HG02642 (cell line): Measurements from ENCODE around the gene CIBAR2.

Experiments
- ATAC-seq: cut with Tn5 transposase; IDR thresholded peaks from one replicate; pipeline ENCODE4 v1.9.1; 2021; ENCODE audit warnings: mild to moderate bottlenecking; ENCODE audit not compliant: unreplicated experiment, poor library complexity

CIBAR2 gene

GRCh38 chr16:85086347-85087291 is 25.7 kb downstream of the CIBAR2 start:
- ATAC-seq, result no peak

GRCh38 chr16:85085721-85086120 is 26.6 kb downstream of the CIBAR2 start:
- no peak for ATAC-seq

GRCh38 chr16:85084841-85085510 is 27.3 kb downstream of the CIBAR2 start:
- no peak for ATAC-seq

DNA sequence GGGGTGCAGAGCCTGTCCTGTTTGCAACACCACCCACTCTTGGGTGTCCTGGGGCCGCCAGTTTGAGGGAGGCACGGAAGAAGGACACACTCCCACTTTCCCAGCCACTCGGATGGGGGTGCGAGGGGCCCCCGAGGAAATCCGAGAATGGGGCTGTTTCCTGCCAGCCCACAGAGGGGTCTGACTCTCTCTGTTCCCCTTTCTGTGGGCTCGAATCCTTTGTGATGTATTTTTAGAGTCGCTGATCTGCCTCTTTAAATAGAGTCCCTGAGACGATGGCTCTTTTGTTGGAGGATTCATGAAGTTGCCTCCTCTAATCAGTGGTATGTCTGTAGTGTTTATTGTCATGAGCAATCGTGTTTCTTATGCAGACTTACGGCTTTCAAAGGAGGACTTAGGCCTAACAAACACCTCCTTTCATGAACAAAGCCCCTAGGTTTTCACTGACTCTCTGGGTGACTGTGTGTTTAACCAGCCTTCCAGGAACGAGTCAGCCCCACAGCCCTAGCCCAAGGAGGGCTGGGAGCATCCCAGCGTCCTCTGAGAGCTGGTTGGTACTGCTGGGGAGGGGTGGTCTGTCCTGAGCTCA is 29.1 kb downstream of the CIBAR2 start:
- no peak for ATAC-seq

- ATAC-seq, result no peak
Measured at GRCh38 chr16:85082173-85083050, 29.9 kb downstream of the CIBAR2 start.

- no peak for ATAC-seq
Measured at GRCh38 chr16:85081765-85082164, 30.5 kb downstream of the CIBAR2 start.

- ATAC-seq, result no peak
Measured at GRCh38 chr16:85081038-85081437, 31.2 kb downstream of the CIBAR2 start.

DNA sequence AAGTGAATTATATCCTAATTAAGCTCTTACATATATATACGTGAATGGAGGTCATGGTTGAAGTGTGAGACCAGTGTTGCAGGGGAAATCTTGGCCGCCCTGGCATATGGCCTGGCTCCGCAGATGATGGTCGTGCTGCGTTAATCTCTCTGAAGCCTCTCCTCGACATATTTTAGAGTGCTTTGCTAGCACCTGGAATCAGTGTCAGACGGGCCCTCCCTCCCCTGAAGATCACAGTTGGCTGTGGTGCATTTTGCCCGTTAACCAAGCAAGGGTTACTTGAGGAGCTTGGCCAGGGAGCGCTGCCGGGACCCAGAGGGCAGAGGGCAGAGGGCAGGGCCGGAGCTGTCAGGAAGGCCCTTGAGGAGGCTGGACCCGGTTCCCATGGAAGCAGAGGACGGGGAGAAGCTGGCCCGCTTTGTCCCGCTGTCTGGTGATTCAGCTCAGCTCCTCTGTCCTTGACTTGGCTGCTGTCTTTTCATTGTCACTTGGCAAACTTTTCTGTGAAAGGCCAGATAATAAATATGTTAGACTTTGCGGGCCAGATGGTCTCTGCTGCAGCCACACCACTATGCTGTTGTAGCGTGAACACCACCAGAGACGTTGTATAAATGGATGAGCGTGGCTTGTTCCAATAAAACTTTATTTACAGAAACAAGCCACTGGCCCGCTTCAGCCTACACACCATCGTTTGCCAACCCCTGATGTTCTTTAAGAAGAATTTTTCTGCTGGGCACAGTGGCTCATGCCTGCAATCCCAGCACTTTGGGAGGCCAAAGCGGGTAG is 32.3 kb downstream of the CIBAR2 start:
- ATAC-seq, result no peak

DNA sequence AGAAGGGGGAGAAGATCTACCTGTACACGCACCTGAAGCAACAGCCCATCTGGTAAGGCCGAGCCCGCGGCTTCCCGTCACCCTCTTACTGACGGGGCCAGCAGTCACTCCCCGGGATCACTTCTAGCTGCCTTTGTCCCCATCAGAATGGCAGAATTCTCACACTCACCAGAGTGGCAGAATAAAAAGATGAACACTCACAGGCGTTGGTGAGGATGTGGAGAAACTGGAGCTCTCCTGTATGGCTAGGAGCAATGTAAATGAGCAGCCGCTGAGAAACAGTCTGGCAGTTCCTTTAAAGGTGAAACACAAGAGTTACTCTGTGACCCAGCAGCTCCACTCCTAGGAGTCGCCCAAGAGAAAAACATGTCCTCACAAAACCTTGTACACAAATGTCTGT is 33.3 kb downstream of the CIBAR2 start:
- ATAC-seq, result no peak

DNA sequence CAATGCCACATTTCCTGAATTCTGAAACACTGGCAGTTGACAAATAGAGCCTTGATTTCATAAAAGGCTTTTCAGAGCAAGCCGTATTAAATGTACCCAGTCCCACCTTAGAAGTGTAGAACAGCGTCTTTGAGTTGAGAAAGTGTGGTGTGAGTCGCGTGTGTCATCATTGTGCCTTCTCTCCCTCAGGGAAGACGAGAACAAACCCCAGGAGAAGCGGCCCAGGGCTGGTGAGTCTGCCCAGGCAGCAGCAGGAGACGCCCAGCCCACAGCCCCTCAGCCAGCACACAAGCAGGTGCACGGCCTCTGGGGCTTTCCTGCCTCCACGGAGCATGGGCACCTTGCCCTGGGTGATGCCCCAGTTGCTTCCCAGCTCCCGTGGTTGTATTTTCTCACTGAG is 34.0 kb downstream of the CIBAR2 start:
- ATAC-seq, result no peak

DNA sequence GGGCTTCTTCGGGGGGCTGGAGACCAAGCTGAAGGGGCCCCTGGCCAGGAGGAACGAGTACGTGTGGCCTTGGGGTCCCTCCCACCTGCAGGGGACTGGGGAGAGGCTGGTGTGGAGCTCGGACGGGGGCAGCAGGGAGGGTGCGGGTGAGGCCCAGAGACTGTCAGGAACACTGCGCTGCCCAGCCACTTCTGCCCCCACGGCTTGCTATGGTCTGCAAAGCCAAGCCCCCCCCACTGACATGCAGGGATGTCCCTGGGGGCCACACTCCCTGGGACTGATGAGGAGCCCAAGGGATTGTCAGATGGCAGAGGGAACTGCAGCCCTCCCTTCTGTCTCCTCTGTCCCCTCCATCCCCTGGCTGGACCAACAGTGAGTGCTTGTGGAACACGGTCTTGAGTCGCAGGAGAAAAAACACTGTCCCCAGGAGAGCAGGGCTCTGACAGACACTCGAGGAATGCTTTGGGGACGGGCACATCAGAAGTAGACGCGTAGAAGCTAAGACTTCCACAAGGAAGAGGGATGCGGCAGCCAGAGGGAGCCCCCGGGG is 34.6 kb downstream of the CIBAR2 start:
- no peak for ATAC-seq

DNA sequence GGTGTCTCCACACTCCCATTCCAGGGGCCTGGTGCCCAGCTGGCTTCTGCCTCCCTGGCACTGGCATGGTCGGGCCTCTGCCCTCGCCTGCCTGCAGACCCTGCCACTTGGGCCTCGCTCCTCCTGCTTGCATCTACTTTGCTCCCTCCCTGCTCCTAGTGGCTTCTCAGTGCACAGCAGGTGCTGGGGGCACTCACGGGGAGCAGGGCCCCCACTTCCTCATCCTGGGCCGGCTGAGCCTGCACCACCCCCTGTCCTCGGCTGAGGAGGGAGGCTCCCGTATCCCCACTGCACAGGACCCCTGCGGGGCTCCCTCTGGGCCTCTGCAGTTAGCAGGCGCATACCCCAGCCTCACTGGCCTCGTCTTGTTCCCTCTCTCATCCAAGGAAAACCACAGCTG is 35.2 kb downstream of the CIBAR2 start:
- no peak for ATAC-seq

GRCh38 chr16:85075236-85075924 is 36.9 kb downstream of the CIBAR2 start:
- ATAC-seq, result no peak

DNA sequence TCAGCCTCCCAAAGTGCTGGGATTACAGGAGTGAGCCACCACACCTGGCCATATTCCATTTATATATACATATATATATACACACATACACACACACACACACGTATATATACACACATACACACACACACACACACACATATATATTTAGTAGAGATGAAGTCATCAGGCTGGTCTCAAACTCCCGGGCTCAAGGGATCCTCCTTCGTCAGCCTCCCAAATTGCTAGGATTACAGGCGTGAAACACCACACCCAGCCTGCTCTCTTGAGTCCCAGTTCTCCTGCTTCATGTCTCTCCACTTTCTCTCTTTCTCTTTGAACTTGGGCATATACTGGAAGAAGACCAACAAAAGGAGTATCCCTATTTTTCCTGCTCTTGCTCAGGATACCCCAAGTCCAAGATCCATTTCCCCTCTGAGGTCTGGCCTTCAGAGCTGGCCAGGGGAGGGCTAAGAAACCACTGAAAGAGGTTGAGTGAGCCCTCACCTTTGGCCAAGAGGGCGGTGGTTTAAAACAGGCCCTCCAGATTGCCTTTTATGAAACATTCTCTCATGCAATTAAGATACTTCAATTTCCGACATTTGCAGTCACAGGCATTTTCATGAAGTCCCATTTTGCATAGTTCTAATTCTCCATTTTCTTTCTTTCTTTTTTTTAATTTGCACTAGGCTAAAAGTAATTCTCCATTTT is 37.9 kb downstream of the CIBAR2 start:
- ATAC-seq, result no peak

DNA sequence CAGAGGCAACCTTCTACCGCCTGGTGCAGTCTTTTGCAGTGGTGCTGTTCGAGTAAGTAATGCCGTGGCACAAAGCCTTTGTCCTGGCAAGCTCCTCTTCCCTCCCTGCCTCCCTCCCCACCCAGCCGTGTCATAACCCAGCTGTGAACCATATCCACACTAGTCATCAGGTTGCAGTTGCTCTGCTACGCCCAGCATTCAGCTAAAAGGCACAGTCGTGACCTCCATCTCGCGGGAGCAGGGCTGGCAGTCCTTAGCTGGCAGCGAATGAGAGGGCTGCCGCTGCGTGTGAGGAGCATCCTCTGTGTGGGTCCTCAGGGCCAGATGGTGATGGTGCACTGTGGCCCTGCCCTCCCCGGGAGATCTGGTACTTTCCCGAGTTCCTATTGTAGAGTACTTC is 39.3 kb downstream of the CIBAR2 start:
- no peak for ATAC-seq

GRCh38 chr16:85072076-85072860 is 40.0 kb downstream of the CIBAR2 start:
- ATAC-seq, result no peak

DNA sequence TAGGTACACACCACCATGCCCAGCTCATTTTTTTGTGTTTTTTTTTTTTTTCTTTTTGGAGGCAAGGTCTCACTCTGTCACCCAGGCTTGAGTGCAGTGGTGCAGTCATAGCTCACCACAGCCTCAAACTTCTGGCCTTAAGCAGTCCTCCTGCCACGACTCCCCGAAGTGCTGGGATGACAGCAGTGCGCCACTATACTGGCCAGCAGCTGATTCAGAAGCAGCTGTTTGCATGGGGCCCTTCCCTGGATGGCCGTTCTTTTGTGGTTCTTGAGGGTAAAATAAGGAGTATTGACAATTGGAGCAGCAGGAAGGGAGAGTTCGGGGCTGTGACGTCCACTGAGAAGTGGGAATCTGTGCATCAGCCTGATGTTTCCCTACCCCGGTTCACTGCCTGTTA is 43.1 kb downstream of the CIBAR2 start:
- ATAC-seq, result no peak
